ENCODE results near the gene ROPN1.
A peak's percentile ranks its signal among the peaks of the same experiment; 100 is the strongest.

The ROPN1 gene

GRCh38 chr3:123939706-123940105, 52.2 kb downstream of the ROPN1 start:
- DNase-seq (ENCODE audit: insufficient read length, low spot score), result no peak
- no peak for FAIRE-seq
- no peak for TF ChIP-seq POLR2A (IDR thresholded peaks at IDR 0.05; ENCODE audit: low read depth, low read length)

DNA sequence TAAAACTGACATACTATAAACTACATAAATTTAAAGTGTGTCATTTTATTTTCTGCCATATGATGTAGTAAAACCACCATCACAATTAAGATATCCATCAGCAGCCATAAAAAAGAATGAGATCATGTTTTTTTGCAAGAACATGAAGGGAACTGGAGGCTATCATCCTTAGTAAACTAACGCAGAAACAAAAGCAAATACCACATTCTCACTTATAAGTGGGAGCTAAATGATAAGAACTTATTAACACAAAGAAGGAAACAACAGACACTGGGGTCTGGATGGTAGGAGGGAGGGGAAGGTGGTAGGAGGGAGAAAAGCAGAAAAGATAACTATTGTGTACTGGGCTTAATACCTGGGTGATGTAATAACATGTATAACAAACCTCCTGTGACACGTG, 55.5 kb downstream of the ROPN1 start:
- peak; percentile 81 for FAIRE-seq
- TF ChIP-seq POLR2A (IDR thresholded peaks at IDR 0.05; ENCODE audit: low read depth, low read length), result no peak
- no peak for DNase-seq (ENCODE audit: insufficient read length, low spot score)

DNA sequence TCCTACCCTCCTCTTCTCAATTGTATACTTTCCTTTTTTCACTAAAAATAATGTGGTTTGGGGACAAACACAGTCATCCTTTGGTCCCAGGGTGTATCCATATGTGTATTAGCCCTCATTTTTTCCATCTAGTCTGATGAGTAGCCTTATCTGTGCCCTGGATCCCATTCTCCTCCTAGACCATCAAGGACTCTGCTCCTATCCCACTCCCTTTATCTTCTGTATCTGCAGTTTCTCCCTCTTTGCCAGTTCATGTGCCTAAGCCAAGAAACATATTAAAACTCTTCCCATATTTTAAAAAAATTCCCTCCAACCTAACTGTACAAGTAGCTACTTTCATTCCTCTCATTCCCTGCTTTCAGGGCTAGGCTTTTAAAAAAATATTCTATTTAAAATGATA, 56.1 kb downstream of the ROPN1 start:
- no peak for FAIRE-seq
- no peak for TF ChIP-seq POLR2A (IDR thresholded peaks at IDR 0.05; ENCODE audit: low read depth, low read length)

DNA sequence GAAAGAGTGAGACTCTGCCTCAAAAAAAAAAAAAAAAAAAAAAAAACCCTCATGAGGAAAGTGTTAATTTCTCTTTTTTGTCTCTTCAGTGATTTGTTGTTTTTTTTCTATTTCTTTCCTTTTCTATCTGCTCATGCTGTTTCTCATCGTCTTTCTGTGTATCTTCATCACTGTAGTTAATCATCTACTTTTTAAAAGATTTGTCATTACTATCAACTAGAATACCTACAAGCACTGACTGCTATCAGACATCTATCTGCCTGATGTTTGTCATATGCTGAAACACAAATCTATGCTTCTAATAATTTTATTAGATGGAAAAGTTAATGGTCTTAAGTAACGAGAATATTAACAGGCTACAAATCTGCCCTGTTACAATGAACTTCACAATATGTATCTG, 57.7 kb downstream of the ROPN1 start:
- no peak for DNase-seq (ENCODE audit: insufficient read length, low spot score)
- no peak for FAIRE-seq

More for the DNA sequence above, 56.1 kb downstream of the ROPN1 start:
- DNase-seq (ENCODE audit: insufficient read length, low spot score), result no peak

GRCh38 chr3:123930445-123930844, 61.5 kb downstream of the ROPN1 start:
- DNase-seq (ENCODE audit: insufficient read length, low spot score), result no peak
- peak; percentile 11 for FAIRE-seq
- no peak for TF ChIP-seq POLR2A (IDR thresholded peaks at IDR 0.05; ENCODE audit: low read depth, low read length)

More for the DNA sequence above, 57.7 kb downstream of the ROPN1 start:
- no peak for TF ChIP-seq POLR2A (IDR thresholded peaks at IDR 0.05; ENCODE audit: low read depth, low read length)

GRCh38 chr3:123929325-123929724, 62.6 kb downstream of the ROPN1 start:
- DNase-seq (ENCODE audit: insufficient read length, low spot score) (no peak), FAIRE-seq (no peak)
- no peak for TF ChIP-seq POLR2A (IDR thresholded peaks at IDR 0.05; ENCODE audit: low read depth, low read length)

GRCh38 chr3:123926396-123926795, 65.5 kb downstream of the ROPN1 start:
- DNase-seq (ENCODE audit: insufficient read length, low spot score) (no peak), FAIRE-seq (no peak)
- TF ChIP-seq POLR2A (IDR thresholded peaks at IDR 0.05; ENCODE audit: low read depth, low read length), result no peak

- peak; percentile 6 for FAIRE-seq
- no peak for DNase-seq (ENCODE audit: insufficient read length, low spot score)
- no peak for TF ChIP-seq POLR2A (IDR thresholded peaks at IDR 0.05; ENCODE audit: low read depth, low read length)
Measured at GRCh38 chr3:123920868-123921267, 71.1 kb downstream of the ROPN1 start.

DNA sequence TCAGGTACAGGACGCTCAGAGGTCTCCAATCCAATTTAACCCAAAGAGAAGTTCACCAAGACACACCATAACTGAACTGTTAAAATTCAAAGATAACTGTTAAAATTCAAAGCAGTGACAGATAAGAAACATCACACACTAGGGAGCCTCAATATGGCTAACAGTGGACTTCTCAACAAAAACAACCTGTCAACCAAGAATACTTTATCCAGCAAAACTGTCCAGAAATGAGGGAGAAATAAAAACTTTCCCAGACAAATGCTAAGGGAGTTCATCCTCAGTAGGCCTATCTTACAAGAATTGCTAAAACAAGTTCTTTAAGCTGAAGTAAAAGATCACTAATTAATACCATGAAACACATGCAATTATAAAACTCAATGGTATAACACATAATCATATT, 71.5 kb downstream of the ROPN1 start:
- DNase-seq (ENCODE audit: insufficient read length, low spot score) (no peak), FAIRE-seq (peak; percentile 43)
- TF ChIP-seq POLR2A (IDR thresholded peaks at IDR 0.05; ENCODE audit: low read depth, low read length), result no peak

DNA sequence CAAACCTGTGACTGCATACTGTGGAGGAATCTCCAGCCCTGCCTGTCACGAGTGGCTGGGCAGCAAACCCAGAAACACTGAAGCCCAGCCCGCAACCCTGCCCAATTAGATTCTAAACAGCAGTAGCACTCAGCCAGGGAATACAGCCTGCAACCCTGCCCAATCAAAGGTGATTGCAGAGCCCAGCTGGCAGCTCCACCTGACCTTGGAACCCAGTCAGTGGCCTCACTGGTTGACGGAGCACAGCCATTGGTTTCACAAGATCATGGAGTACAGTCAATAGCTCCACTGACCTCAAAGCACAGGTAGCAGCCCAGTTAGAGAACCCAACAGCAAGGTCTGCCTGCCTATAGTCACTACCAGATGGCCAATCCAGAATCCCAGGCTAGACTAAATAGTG, 72.6 kb downstream of the ROPN1 start:
- DNase-seq (ENCODE audit: insufficient read length, low spot score) (no peak), FAIRE-seq (no peak)
- no peak for TF ChIP-seq POLR2A (IDR thresholded peaks at IDR 0.05; ENCODE audit: low read depth, low read length)

Measured in H54 (cell line).